MCF 10A (cell line): Measurements from ENCODE around the gene PLXNB2. TPM values are rescaled to one million over a fixed set of nuclear protein-coding genes. Genes with fewer than 3 reads are reported as not detected.

Experiments
- BruUV-seq: library from RNA; stranded (reverse); fragments of 400-500 nt; replicated peaks from 2 replicates; lab custom pipeline; 2021; lab: Mats Ljungman, UMichigan
- CTCF ChIA-PET: fragments of 300-600 bp; sonication (Branson Sonifier 250); formaldehyde crosslinking; extraction: SDS; loops from one replicate; lab custom pipeline; 2021; ENCODE audit warnings: antibody characterized with exemption, inconsistent platforms; lab: Yijun Ruan, JAX
- POLR2A ChIA-PET: fragments of 300-600, 350-650 bp; sonication (Branson Sonifier 250); formaldehyde crosslinking; extraction: SDS; loops from one replicate; lab custom pipeline; 2020; ENCODE audit warnings: antibody characterized with exemption, inconsistent platforms; lab: Yijun Ruan, JAX
- DNase-seq: peaks from one replicate; pipeline ENCODE4 v3.0.0-alpha.2; 2018; ENCODE audit not compliant: unreplicated experiment
- H3K27ac Mint-ChIP-seq: one replicate; pipeline ENCODE4 v1.8.0; 2022; ENCODE audit warnings: mild to moderate bottlenecking, low read depth, mixed read lengths; ENCODE audit not compliant: unreplicated experiment
- H3K27me3 Mint-ChIP-seq: one replicate; pipeline ENCODE4 v1.8.0; 2022; ENCODE audit warnings: mixed read lengths; ENCODE audit not compliant: insufficient read depth, unreplicated experiment
- H3K36me3 Mint-ChIP-seq: one replicate; pipeline ENCODE4 v1.8.0; 2022; ENCODE audit warnings: mild to moderate bottlenecking, moderate library complexity, mixed read lengths; ENCODE audit not compliant: insufficient read depth, unreplicated experiment
- H3K4me1 Mint-ChIP-seq: one replicate; pipeline ENCODE4 v1.8.0; 2022; ENCODE audit warnings: mixed read lengths; ENCODE audit not compliant: insufficient read depth, unreplicated experiment
- H3K4me3 Mint-ChIP-seq: one replicate; pipeline ENCODE4 v1.8.0; 2022; ENCODE audit warnings: mild to moderate bottlenecking, moderate library complexity, mixed read lengths; ENCODE audit not compliant: unreplicated experiment
- H3K9me3 Mint-ChIP-seq: one replicate; pipeline ENCODE4 v1.8.0; 2022; ENCODE audit warnings: mixed read lengths; ENCODE audit not compliant: unreplicated experiment
- intact Hi-C: fragments of 100-400 bp; cut with micrococcal nuclease; formaldehyde crosslinking; loops from 2 replicates; pipeline ENCODE4 v1.14.1; 2022
- total RNA-seq: library from RNA; stranded (reverse); gene quantifications from 2 replicates; pipeline ENCODE4 v1.2.3, GENCODE V29; 2022
- TF ChIP-seq, protein P1 (sequence below): fragments of 200-600 bp; IDR thresholded peaks from one replicate; pipeline ENCODE4 v1.8.0; 2022; ENCODE audit warnings: antibody characterized with exemption, mild to moderate bottlenecking; ENCODE audit not compliant: unreplicated experiment

Gene PLXNB2
- total RNA-seq, 1 experiment from 2014 or later, result 199 TPM

DNA sequence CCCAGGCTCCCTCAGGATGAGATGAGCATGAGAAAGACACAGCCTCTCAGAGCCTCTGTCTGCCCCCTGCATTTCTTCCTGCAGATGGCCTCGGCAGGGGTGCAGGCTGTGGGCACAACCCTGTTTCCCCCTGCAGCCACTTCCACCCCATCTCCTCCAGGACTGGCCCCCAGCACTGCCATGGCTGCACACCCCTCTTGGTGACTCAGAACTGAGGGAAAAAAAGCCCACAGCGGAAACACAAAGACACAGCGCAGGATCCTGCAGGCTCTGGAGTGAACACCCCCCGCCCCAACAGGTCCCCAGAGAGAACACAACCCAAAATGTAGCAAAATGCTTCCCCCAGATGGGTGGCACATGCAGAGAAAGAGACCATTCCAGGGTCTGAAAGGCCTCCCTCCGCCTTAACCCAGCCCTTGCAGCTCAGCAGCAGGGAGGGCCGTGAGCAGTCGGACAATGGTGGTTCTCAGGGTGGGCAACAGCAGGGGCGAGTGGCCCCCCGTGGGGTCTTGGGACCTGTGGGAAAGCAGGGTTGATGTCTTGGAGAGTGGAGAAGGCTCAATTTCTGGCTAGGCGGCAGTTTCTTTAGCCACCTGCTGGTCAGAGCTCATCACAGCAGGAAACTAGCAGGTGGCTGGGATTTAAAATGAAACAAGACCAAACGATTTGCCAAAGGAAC lies 70.6 kb downstream of the PLXNB2 start:
- ChIA-PET POLR2A (interaction anchor here (0.9 kb wide), 1 partner anchor 117 kb away, joined by 3 read pairs; no protein-coding TSS in a partner anchor), CTCF (interaction anchor here (0.6 to 2.0 kb wide), 10 partner anchors 18 to 130 kb away, joined by 3 to 7 read pairs (median 4); no protein-coding TSS in a partner anchor)
- no peak overlapping the region for H3K27ac Mint-ChIP-seq
- TF ChIP-seq, protein P1, sequence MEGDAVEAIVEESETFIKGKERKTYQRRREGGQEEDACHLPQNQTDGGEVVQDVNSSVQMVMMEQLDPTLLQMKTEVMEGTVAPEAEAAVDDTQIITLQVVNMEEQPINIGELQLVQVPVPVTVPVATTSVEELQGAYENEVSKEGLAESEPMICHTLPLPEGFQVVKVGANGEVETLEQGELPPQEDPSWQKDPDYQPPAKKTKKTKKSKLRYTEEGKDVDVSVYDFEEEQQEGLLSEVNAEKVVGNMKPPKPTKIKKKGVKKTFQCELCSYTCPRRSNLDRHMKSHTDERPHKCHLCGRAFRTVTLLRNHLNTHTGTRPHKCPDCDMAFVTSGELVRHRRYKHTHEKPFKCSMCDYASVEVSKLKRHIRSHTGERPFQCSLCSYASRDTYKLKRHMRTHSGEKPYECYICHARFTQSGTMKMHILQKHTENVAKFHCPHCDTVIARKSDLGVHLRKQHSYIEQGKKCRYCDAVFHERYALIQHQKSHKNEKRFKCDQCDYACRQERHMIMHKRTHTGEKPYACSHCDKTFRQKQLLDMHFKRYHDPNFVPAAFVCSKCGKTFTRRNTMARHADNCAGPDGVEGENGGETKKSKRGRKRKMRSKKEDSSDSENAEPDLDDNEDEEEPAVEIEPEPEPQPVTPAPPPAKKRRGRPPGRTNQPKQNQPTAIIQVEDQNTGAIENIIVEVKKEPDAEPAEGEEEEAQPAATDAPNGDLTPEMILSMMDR, result peak; percentile 40
- H3K4me3 Mint-ChIP-seq, result no peak overlapping the region
- H3K9me3 Mint-ChIP-seq, result no peaks in the 10 kb centered on the region
- H3K27me3 Mint-ChIP-seq, result no peaks in the 10 kb centered on the region
- peaks cover 32% of the 10 kb centered on the region for H3K36me3 Mint-ChIP-seq
- no peak for DNase-seq
- intact Hi-C loops, result loop anchor here (1.0 kb wide), 1 partner anchor 88 kb away; no protein-coding TSS in a partner anchor
- peaks cover 9% of the 10 kb centered on the region for H3K4me1 Mint-ChIP-seq
- no TSS peak for BruUV-seq

DNA sequence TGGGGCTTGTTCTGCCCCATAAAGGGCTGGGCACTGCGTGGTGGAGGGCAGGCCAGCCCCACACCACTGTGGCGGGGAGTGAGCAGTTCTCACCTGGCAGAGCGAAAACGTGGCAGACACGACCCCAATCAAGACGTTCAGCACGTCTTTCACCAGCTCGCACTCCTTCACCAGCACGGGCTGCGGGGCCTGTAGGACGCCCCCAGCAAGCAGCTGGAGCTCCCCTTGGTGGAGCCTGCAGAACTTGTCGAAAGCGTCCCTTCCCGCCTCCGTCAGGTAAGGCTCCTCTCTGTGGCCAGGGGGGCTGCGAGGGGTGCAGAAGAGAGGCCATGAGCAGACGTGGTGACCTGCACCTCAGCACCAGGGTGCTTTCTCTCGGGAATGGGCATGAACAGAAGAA lies 74.2 kb downstream of the PLXNB2 start:
- ChIA-PET POLR2A (no interaction called here), CTCF (interaction anchor here (0.9 to 1.5 kb wide), 3 partner anchors 23 to 86 kb away, joined by 3 to 5 read pairs (median 3); no protein-coding TSS in a partner anchor)
- Mint-ChIP-seq H3K27ac (no peak overlapping the region), H3K27me3 (no peaks in the 10 kb centered on the region), H3K4me1 (no peaks in the 10 kb centered on the region), H3K36me3 (peaks cover 46% of the 10 kb centered on the region), H3K4me3 (no peak overlapping the region), H3K9me3 (no peaks in the 10 kb centered on the region)
- TF ChIP-seq, protein P1, result no peak
- BruUV-seq, result no TSS peak
- DNase-seq, result no peak
- intact Hi-C loops, result no loop called here

DNA sequence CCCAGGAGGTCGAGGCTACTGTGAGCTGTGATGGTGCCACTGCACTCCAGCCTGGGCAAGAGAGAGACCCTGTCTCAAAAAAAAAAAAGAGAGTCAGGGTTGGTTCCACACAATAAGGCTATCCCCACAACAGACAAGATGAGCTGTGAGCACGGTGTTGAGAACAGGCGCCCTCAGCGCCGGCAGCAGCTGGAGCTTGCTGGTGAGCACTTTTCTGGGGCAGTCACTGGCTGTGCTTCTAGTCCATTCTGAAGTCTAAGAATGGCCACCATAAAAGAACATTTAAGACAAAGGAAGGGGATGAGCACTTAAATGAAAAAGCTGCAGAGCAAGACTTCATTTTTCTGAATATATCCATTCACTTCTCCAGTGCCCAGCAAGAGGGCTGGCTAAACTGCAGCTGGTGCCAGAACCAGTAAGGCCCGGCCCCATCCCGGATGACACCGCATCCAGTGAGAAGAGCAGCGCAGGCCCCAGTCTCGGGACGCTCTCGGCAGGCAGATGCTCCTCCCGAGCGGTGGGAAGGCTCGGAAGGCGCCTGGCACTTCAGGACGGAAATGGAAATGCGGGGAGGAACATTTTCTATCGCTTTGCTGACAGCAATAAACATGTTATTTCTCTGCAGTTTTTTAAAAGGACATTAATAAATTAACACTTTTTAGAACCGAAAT lies 74.8 kb downstream of the PLXNB2 start:
- BruUV-seq, result no TSS peak
- DNase-seq, result no peak
- POLR2A ChIA-PET, result no interaction called here
- TF ChIP-seq, protein P1, result no peak
- Mint-ChIP-seq H3K36me3 (peaks cover 39% of the 10 kb centered on the region), H3K27me3 (no peaks in the 10 kb centered on the region), H3K9me3 (no peaks in the 10 kb centered on the region), H3K27ac (no peak overlapping the region), H3K4me3 (no peak overlapping the region), H3K4me1 (no peaks in the 10 kb centered on the region)
- CTCF ChIA-PET, result interaction anchor here (0.7 to 1.5 kb wide), 5 partner anchors 8 to 109 kb away, joined by 3 to 5 read pairs (median 3); no protein-coding TSS in a partner anchor
- intact Hi-C loops, result no loop called here

DNA sequence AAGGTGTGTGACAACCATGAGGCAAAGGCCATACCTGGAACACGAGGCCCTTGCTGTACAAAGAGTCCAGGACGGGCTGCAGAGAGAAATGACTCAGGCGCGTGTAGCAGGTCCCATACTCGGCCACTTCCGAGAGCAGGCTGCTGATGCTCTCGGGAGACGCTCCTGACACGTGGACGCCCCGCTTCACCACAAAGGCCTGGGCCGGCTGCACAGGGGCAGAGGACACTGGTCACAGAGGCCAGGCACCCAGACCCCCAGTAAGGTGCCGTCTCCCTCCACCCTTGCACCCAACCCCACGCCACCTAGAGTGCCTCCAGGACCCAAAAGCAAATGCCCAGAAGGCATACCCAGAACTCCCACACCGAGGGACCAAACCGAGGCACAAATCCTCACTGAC lies 78.1 kb downstream of the PLXNB2 start:
- ChIA-PET CTCF (no interaction called here), POLR2A (no interaction called here)
- Mint-ChIP-seq H3K27ac (no peak overlapping the region), H3K9me3 (no peaks in the 10 kb centered on the region), H3K36me3 (peaks cover 44% of the 10 kb centered on the region), H3K27me3 (no peaks in the 10 kb centered on the region), H3K4me3 (no peak overlapping the region), H3K4me1 (no peaks in the 10 kb centered on the region)
- intact Hi-C loops, result no loop called here
- BruUV-seq, result no TSS peak
- DNase-seq, result no peak
- TF ChIP-seq, protein P1, result no peak
